ENCODE data around the gene PPP1R14B.

PPP1R14B gene

GRCh38 chr11:64208086-64208795 is 38.5 kb downstream of the PPP1R14B start:
- no peak for DNase-seq

- no peak for DNase-seq
Measured at GRCh38 chr11:64207256-64208085, 39.3 kb downstream of the PPP1R14B start.

GRCh38 chr11:64206457-64207255 is 40.1 kb downstream of the PPP1R14B start, which contains the start of gene FERMT3:
FERMT3 (plus strand) TSS chr11:64206721; CDS start chr11:64207365, 644 bp downstream.
- no peak for DNase-seq

GRCh38 chr11:64204464-64204989 is 42.2 kb downstream of the PPP1R14B start:
- DNase-seq = peak; percentile 78

GRCh38 chr11:64204080-64204440 is 42.7 kb downstream of the PPP1R14B start:
- no peak for DNase-seq

GRCh38 chr11:64203421-64204079 is 43.2 kb downstream of the PPP1R14B start:
- no peak for DNase-seq

- no peak for DNase-seq
Measured at GRCh38 chr11:64202992-64203391, 43.8 kb downstream of the PPP1R14B start.

- no peak for DNase-seq
Measured at GRCh38 chr11:64201543-64201942, 45.2 kb downstream of the PPP1R14B start.

GRCh38 chr11:64198511-64198910 is 48.2 kb downstream of the PPP1R14B start:
- no peak for DNase-seq

GRCh38 chr11:64196626-64197025 is 50.1 kb downstream of the PPP1R14B start:
- no peak for DNase-seq

All from NCI-H1436 (cell line).